Loucy (cell line): Measurements from ENCODE around the gene MPDZ.

Source experiments
- H2AFZ ChIP-seq: fragments of 200-600 bp; sonication (generic); 2 replicates; pipeline ENCODE4 v1.6.0; 2016; ENCODE audit warnings: antibody characterized with exemption, mild to moderate bottlenecking, low read length, moderate library complexity
- H3F3A ChIP-seq: fragments of 200-600 bp; 2 replicates; pipeline ENCODE4 v1.6.0; 2016; ENCODE audit warnings: antibody characterized with exemption, low read depth, mild to moderate bottlenecking
- H3K27me3 ChIP-seq: fragments of 200-600 bp; sonication (generic); 2 replicates; pipeline ENCODE4 v1.6.1; 2014; ENCODE audit warnings: low read length, mild to moderate bottlenecking; ENCODE audit not compliant: insufficient read depth, poor library complexity, severe bottlenecking
- H3K36me3 ChIP-seq: fragments of 200-600 bp; sonication (generic); 2 replicates; pipeline ENCODE4 v1.6.1; 2016; ENCODE audit warnings: low read length; ENCODE audit not compliant: insufficient read depth
- H3K4me1 ChIP-seq: fragments of 200-600 bp; sonication (generic); 2 replicates; pipeline ENCODE4 v1.5.1; 2014; ENCODE audit warnings: low read length, mild to moderate bottlenecking; ENCODE audit not compliant: insufficient read depth, poor library complexity, severe bottlenecking
- H3K4me2 ChIP-seq: fragments of 200-600 bp; sonication (generic); 2 replicates; pipeline ENCODE4 v1.6.0; 2014; ENCODE audit warnings: antibody characterized with exemption, low read length, low read depth, mild to moderate bottlenecking; ENCODE audit not compliant: poor library complexity, severe bottlenecking
- H3K4me3 ChIP-seq: fragments of 200-600 bp; sonication (generic); 2 replicates; pipeline ENCODE4 v1.5.1; 2014; ENCODE audit warnings: low read length, mild to moderate bottlenecking, mixed read lengths; ENCODE audit not compliant: poor library complexity, severe bottlenecking
- H3K79me2 ChIP-seq: fragments of 200-600 bp; sonication (generic); 2 replicates; pipeline ENCODE4 v1.6.1; 2014; ENCODE audit warnings: low read length; ENCODE audit not compliant: insufficient read depth
- H3K9ac ChIP-seq: fragments of 200-600 bp; sonication (generic); 2 replicates; pipeline ENCODE4 v1.6.0; 2014; ENCODE audit warnings: mild to moderate bottlenecking, low read depth, low read length, moderate library complexity; ENCODE audit not compliant: poor library complexity, severe bottlenecking
- H3K9me2 ChIP-seq: fragments of 200-600 bp; sonication (generic); replicated peaks from 2 replicates; pipeline ENCODE4 v1.6.1; 2016; ENCODE audit warnings: low read depth, low read length, mixed read lengths
- H3K9me3 ChIP-seq: fragments of 200-600 bp; sonication (generic); 2 replicates; pipeline ENCODE4 v1.6.1; 2014; ENCODE audit warnings: mild to moderate bottlenecking, antibody characterized with exemption, low read length, low read depth; ENCODE audit not compliant: insufficient read depth
- H4K20me1 ChIP-seq: fragments of 200-600 bp; sonication (generic); 2 replicates; pipeline ENCODE4 v1.6.0; 2014; ENCODE audit warnings: antibody characterized with exemption, low read length, mild to moderate bottlenecking; ENCODE audit not compliant: insufficient read depth, poor library complexity, severe bottlenecking
- CTCF ChIP-seq: fragments of 200-600 bp; sonication (generic); conservative IDR thresholded peaks from 2 replicates; pipeline ENCODE4 v1.5.1; 2014; ENCODE audit warnings: mild to moderate bottlenecking, antibody characterized with exemption, low read length
- EZH2phosphoT487 ChIP-seq: fragments of 200-600 bp; IDR thresholded peaks from 2 replicates; pipeline ENCODE4 v1.6.1; 2018; ENCODE audit warnings: antibody characterized with exemption, mild to moderate bottlenecking, moderate library complexity, borderline replicate concordance

Gene MPDZ

DNA sequence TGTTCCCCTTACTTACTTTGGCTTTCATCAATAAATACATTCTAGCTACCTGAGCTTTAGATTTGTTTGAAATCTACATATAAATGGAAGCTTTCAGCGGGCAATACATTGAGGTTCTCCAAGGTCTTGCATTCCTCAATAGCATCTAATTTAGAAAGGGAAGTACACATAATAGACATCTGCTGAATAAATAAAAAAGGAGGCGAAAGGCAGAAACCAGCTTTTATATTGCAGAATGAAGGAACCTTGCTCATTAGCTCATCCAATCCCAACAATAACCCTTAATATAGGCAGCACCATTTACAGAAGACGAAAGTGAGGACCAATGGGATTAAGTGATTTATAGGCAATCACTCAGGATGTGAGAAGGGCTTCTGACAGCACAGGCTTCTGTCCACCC is 147.5 kb downstream of the MPDZ start:
- no peak overlapping the region for H3K4me3 ChIP-seq
- H3K9me2 ChIP-seq = no peaks in the 10 kb centered on the region
- no peak overlapping the region for H3K4me2 ChIP-seq
- no peak overlapping the region for H2AFZ ChIP-seq
- no peak overlapping the region for H3K9ac ChIP-seq
- H4K20me1 ChIP-seq = no peaks in the 10 kb centered on the region
- H3K4me1 ChIP-seq = no peaks in the 10 kb centered on the region
- H3K27me3 ChIP-seq = no peaks in the 10 kb centered on the region
- H3K9me3 ChIP-seq = no peaks in the 10 kb centered on the region
- H3K79me2 ChIP-seq = no peaks in the 10 kb centered on the region
- no peak for TF ChIP-seq CTCF
- TF ChIP-seq EZH2phosphoT487 = no peak
- H3K36me3 ChIP-seq = no peaks in the 10 kb centered on the region
- no peaks in the 10 kb centered on the region for H3F3A ChIP-seq

GRCh38 chr9:13131416-13131815 is 148.1 kb downstream of the MPDZ start:
- Histone ChIP-seq H3K9me2 (no peaks in the 10 kb centered on the region), H3K27me3 (no peaks in the 10 kb centered on the region), H3K4me3 (no peak overlapping the region), H3K79me2 (no peaks in the 10 kb centered on the region), H3K4me1 (no peaks in the 10 kb centered on the region), H4K20me1 (no peaks in the 10 kb centered on the region), H3K9ac (no peak overlapping the region), H3K36me3 (no peaks in the 10 kb centered on the region), H3K4me2 (no peak overlapping the region), H3K9me3 (no peaks in the 10 kb centered on the region), H2AFZ (no peak overlapping the region), H3F3A (no peaks in the 10 kb centered on the region)
- TF ChIP-seq CTCF (no peak), EZH2phosphoT487 (no peak)

- H3F3A ChIP-seq = no peaks in the 10 kb centered on the region
- no peaks in the 10 kb centered on the region for H3K27me3 ChIP-seq
- no peaks in the 10 kb centered on the region for H3K9me2 ChIP-seq
- no peaks in the 10 kb centered on the region for H3K9me3 ChIP-seq
- no peaks in the 10 kb centered on the region for H3K79me2 ChIP-seq
- no peak overlapping the region for H2AFZ ChIP-seq
- no peaks in the 10 kb centered on the region for H3K4me1 ChIP-seq
- H4K20me1 ChIP-seq = no peaks in the 10 kb centered on the region
- no peak overlapping the region for H3K4me3 ChIP-seq
- no peak overlapping the region for H3K9ac ChIP-seq
- no peaks in the 10 kb centered on the region for H3K36me3 ChIP-seq
- TF ChIP-seq EZH2phosphoT487 (no peak), CTCF (no peak)
- no peak overlapping the region for H3K4me2 ChIP-seq
Measured at GRCh38 chr9:13128266-13128860, 151.1 kb downstream of the MPDZ start.
